ENCODE data around the gene OXCT2.
"Not testable (repeated sequence)": the region's sequence is repeated elsewhere in the genome, so short reads cannot be mapped to it uniquely, and the experiment has no call there.

OXCT2 gene

DNA sequence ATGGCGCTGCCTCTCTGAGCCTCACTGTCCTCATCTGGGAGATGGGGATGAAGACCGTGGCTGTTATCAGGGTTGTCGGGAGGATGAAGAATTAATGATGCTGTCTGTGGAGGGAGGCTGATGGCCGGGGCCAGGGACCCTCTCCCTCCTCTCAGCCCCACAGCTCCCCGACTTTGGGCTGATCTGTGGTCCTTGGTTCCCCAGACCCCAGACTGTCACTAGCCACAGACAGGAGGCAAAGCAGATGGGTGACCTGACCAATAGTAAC lies 15.9 kb upstream of the OXCT2 start:
- DNase-seq = not testable (repeated sequence)

DNA sequence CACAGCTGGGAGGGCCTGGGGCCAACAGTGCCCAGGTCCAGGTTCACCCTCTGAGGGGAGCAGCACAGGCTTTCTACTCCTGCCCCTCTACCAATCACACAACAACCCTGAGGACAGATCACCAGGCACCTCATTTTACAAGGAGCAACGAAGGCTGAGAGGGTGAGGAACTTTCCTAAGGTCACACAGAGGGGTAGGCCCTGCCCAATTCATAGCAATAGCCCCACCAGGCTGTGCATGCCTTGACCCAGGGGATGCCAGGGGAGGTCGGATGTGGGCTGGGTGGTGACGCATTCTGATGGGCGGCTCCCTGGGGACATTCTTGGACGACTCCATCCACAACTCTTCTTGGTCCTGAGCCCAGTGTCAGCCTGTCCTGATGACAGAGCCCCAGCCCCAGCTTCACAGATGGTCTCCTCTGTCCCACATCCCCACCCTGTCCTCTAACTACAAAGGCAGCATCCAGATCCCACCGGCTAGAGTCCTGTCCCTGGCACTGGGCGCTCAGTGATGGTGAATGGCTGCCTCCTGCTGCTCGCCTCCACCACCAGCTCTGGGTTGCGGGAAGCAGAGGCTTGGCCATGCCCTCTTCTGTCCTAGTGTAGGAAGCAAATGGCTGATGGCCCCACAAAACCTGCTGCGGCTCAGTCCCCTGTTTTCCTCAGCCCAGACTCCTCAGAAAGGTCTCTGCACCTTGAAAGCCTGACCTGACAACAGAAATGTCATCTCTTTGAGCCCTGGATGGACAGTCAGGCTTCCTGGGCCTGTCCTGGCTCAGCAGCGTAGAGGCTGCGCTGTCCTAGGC lies 15.4 kb upstream of the OXCT2 start:
- not testable (repeated sequence) for DNase-seq

DNA sequence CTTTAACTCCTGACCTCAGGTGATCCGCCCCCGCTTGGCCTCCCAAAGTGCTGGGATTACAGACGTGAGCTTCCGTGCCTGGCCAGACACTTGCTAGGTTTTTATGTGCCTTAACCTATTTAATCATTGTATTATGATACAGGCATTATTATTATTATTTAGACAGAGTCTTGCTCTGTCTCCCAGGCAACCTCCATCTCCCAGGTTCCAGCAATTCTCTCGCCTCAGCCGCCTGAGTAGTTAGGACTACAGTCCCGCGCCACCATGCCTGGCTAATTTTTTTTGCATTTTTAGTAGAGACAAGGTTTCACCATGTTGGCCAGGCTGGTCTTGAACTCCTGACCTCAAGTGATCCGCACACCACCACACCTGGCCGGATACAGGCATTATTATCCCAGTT lies 11.5 kb upstream of the OXCT2 start:
- not testable (repeated sequence) for DNase-seq

DNA sequence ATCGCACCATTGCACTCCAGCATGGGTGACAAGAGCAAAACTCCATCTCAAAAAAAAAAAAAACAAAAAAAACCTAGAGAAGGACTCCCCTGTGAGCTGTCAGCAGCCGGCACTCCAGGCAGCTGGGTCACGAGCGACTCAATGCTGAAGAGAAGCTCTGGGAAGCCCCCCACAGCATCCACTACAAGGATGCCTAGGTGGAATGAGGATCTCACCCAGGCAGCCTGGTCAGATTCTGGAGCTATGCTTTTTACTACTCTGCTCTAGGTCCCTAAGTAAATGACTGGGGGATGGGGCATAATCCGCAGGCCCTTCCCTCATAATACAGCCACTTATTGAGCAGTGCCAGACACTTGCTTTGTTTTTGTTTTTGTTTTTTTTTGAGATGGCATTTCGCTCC lies 11.0 kb upstream of the OXCT2 start:
- no peak for DNase-seq

DNA sequence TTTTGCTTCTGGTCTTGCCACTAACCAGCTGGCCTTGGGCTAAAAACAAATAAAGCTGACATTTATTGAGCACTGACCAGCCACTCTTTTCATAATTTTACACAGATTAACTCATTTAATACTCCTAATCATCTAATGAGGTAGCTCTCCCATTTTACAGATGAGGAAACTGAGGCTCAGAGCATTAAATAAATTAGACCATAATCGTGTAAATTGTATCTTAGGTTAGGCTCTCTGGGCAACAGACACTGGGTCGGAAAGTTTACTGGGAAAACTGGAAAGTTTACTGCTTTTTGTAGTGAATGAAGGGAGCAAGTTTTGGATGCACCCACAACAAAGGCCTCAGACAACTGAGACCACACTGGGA lies 10.2 kb upstream of the OXCT2 start:
- DNase-seq = no peak

DNA sequence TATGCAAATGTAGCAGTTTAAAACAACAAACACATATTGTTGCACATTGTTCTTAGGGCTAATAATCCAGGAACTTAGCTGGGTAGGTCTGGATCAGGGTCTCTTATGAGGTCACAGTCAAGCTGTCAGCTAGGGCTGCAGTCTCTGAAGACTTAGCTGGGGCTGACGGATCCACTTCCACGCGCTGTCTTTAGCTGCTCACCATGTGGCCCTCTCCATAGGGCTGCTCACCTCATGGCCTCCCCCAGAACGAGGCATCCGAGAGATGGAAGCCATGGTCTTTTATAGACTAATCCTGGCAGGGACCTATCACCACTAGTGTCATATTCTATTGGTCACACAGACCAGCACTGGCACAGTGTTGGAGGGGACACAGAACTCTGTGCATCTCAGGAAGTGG lies 8.7 kb upstream of the OXCT2 start:
- no peak for DNase-seq

DNA sequence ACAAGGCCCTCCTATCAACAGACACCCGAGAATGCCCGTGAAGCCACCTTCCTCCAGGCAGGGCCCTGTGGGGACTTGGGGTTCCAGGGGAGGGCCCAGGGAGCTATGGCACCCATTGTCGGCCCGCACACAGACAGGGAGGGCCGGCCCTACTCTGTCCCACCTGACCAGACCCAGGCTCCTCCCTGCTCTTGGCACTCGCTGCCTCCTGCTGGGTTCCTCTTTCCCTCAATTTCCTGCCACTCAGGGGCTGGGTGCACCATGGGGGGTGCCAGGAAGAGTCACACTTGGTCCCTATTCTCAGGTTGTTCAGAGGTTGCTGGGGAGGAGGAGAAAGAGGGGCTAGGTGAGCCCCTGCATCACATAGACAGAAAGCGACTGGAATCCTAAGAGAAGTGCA lies 8.0 kb upstream of the OXCT2 start:
- no peak for DNase-seq

DNA sequence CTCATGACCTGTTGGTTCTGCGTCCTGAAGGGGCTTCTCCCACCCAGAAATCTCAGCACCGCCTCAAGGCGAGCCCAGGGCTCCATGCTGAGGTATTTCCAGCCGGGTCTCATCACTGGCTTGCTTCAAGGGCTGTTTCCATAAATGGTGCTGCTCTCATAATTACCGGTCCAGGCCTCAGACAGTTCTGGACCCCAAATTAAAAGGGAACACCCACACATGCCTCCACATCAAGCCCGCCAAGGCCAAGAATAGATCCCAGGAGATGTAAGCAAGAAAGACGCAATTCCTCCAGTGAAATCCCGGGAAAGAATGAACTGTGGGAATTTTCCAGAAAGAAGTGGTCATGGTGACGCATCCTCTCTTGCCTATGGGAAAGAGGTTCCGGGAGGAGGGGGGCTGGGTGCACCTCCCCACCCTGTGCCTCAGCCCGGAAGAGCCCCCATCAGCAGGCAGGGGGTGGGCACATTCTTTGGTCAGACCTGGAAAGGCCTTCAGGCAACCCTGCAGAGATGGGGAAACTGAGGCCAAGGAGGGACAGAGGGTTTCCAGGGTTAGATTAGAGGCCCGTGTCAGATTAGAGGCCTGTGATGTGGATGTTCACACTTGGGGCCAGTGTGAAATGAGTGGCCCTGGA lies 7.4 kb upstream of the OXCT2 start:
- not testable (repeated sequence) for DNase-seq

DNA sequence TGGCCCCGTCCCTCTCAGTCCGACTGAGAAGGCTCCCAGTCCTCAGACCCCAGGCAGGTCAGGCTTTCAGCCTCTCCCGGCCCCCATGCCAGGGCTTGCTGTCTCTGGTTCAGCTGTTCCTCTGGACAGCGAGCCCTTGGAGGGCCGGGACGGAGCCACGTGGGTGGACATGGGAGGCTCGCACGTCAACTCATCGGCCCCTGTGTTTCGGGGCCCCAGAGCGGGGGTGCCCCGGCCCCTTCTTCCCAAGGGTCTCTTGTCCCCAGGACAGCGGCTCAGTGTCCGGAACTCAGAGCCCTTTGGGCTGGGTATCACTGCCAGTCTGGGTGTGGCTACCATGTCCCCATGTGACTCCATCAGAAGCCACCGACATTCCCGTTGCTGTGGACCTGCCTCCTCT lies 6.7 kb upstream of the OXCT2 start:
- DNase-seq = not testable (repeated sequence)

DNA sequence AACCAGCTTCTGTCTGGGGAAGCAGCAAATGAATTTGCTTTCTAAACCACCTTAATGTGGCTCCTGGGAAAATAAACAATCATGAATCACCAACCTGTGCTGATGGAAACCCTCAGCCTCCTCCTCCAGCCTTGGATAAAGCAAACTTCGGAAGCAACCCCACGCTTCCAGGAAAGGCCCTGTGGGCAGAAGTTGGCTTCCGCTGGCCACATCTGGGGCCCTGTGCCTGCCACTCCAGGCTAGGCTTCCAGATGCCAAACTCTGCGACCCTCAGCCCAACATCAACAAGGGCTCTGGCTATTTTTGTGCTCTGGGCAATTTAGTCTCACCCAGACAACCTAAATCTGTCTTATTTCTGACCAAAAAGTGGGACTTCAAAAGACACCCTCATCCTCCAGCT lies 6.2 kb upstream of the OXCT2 start:
- peak; percentile 50 for DNase-seq

DNA sequence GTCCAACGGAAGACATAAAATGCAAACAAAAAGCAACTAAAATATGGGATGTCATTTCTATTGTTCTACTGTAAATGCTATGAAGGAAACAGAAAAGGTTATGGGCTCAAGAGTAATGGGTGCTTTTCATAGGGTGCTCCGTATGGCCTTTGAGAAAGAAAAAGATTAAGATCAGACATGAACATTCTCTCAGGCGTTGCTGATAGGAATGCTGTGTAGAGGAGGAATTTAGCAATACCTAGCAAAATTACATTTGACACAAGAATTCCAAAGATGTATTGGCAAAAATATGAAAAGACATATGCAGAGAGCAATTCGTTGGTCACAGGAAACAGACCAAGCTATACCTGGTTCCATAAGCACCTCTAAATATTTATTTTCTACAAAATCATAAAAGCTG lies 5.7 kb upstream of the OXCT2 start:
- no peak for DNase-seq

DNA sequence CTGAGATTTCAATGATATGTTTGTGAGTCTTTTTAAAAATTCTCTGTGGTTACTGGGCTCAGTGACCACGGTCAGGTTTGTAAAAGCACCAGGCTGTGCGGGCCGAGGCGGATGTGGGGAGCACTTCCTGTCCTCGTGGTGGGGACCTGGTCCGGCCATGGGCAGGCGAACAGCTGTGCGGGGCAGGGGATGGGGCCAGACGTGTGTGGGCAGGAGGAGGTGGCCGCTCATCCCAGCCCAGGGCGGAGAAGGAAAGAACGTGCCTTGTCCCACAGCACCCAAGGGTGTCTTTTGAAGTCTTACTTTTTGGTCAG lies 5.2 kb upstream of the OXCT2 start:
- peak; percentile 64 for DNase-seq

DNA sequence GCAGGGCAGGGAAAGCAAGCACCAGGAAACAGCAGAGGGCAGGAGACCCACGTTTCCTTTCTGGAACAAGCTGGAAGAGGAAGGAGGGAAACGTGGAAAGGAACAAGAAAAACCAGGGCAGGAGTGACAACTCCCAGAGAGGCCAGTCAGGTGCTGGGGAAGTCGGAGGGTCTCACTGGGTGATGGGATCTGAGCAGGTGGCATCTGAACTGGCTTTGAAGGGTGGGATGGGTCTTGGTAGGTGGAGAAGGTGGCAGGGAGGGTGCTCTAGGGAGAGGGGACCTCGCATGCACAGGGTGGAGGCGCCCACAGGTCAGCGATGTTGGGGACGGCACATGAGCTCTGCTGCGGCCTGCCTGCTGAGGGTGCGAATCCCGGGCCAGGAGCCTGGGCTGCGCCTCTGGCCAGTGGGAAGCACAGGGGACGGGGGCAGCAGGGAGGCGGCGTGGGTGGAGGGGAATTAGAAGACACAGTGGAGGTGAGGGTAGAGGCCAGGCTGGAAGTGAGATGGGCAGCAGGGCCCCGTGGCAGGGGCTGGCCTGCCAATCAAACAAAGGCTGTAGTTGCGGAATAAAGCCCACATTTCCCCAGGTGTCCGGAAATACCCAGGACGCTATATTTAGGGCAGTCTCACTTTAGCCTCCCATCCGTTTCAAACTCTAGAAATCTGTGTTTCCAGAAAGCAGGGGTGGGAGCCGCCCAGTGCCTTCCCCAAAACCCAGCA lies 4.7 kb upstream of the OXCT2 start:
- DNase-seq = not testable (repeated sequence)

DNA sequence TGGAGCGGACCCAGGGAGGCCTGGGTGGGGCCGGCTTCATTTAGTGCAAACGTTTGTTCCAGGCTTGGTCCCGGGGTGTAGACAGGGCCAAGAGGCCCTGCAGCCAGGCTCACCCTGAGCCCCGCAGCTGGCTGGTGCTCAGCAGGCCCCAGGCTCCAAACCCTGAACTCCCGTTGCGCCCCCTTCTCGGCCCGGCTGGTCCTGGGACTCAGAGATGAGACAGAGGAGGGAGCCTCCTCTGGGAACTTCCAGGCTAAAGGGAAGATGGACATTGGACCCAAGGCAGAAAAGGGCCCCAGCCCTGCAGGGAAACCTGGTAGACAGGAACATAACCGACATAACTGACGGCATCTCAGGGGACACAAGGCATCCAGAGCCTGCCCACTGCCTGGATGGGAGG lies 4.0 kb upstream of the OXCT2 start:
- peak; percentile 6 for DNase-seq

DNA sequence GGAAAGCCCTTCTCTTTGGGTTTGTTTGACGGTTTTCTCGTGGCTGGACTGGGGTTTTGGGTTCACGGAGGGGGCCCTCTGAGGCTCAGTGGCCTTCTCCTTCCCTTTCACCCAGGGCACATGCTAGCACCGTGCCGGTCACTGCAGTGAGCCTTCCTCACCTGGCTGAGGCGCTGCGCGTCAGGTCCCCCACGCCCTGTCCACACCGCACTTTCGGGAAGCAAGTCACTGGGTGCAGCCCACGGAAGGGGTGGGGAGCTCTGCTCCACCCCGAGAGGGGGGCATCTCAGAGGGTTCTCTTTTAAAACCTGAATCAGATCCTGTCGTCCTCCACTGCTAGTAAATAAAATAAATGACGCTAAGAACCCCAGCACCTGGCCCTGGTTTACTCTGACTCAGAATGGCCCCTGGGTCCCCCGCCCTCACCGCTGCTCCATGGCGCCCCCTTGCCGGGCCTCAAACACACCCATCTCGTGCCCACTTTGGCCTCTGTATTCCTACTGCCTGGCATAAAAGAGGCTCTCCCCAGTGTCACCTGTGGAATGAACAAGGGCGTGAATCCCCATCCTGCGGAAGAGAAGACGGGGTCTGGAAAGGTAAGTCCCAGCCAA lies 2.3 kb upstream of the OXCT2 start:
- DNase-seq = not testable (repeated sequence)

DNA sequence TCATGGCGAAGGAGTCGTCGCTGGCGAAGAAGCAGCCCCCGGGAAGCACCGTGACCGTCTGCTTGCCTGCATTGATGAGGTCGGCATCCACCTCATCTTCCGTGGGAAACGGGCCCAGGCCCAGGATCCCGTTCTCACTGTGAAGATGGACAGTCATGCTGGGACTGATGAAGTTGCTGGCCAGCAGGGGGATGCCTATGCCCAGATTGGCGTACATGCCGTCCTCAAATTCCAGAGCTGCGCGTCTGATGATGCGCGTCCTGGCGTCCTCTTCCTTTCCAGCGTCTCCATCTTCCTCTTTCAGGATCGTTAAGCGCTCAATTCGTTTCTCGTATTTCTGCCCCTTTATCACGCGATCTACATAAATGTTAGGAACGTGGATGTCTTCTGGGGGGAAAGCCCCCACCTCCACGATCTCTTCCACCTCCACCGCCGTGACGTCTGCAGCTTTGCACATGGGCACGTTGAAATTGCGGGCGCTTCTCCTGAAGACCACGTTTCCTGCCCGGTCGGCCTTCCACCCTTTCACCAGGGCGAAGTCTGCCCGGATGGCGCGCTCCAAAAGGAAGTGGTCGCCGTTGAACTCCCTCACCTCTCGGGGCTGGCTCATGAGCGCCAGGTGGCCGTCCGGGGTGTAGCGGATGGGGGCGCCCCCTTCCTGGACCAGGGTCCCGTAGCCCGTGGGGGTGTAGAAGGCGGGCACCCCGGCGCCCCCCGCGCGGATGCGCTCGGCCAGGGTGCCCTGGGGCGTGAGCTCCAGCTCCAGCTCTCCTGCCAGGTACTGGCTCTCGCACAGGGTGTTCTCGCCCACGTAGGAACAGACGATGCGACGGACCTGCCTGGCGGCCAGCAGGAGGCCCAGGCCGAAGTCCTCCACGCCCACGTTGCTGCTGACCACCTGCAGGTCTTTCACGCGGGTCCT lies 787 bp downstream of the OXCT2 start:
- not testable (repeated sequence) for DNase-seq

DNA sequence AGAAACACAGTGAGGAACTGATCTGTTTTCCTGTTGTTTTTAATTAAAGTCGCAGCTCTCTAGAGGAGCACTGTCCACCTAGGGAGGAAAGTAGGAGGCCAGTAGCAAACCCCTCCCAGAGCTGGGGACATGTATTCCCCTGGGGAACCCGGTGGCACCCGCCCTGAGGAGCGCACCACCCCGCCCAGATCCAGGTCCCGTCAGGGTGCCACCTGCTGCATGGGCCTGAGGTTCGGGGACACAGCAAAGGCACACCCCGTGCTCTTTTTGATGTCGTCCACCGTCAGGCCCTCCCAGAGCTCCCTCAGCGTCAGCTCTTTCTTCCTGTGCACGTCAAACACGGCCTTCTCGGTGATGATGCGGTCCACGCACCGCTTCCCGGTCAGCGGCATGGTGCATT lies 1.6 kb downstream of the OXCT2 start:
- DNase-seq = not testable (repeated sequence)

DNA sequence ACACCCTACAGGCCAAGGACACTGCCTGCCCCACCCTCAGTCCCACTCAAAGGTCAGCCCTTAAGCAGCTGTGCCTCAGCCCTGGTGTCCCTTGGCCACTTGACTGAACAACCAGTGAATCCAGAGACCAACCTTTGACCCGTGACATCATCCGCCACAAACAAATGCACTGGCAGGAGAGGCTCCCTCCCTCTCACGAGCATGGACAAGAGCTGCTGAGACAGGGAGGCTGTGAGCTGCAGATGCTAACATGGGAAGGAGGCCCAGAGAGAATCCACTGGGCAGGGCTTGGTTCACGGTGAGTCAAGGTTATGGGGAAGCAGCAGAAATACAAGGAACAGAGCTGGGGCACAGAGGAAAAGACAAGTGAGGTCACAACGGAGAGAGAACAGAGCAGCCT lies 4.7 kb downstream of the OXCT2 start:
- not testable (repeated sequence) for DNase-seq

DNA sequence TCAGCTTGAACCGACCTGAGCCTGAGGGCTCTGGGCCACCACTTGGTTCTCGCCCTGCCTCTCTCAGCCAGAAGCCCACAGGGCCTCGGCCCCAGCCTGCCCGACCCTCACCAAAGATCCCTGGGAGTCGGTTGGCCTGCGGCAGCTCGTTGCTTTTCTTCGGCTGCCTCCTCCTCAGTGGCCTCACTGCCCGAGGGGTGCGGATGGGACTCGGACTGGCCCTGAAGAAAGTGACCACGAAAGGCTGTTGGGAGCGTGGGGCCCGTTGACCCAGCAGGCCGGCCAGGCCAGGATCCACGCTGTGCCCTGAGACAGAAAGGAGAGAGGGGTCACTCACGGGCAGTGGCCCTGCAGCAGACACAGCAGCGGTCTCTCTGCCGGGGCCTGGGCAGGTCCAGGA lies 6.6 kb downstream of the OXCT2 start:
- not testable (repeated sequence) for DNase-seq

DNA sequence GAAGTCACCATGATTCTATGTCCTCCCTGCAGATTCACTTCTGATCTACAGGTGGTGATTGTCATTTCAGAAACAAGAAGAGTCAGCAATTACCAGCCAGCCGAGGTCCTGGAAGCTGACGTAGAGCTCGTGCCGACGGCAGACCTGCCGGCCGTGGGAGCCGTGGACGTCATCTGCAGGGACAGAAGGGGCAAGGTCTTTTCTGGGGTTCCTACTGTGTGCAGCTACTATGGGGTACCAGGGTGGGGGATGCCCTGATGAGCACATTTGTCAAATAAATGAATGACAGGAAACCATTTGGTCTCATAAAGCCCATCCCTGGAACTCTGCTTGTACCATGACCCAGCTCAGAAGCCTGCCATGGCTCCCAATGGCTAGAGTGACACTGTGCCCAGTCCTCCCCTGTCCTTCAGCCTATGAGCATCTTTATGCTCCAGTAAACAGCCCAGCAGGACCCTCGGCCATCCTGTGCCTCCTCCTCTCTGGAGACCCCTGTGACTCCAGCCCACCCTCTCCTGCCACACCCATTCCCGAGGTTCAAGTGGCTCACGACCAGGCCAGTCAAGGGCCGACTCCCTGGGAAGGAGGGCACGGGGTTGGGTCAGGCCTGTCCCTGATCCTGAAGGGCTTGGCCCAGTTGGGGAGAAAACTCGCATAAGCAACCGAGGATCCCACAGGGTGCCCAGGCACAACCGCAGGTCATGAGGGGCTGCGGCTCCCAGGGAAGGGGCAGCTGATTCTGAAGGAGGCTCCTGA lies 7.4 kb downstream of the OXCT2 start:
- not testable (repeated sequence) for DNase-seq

DNA sequence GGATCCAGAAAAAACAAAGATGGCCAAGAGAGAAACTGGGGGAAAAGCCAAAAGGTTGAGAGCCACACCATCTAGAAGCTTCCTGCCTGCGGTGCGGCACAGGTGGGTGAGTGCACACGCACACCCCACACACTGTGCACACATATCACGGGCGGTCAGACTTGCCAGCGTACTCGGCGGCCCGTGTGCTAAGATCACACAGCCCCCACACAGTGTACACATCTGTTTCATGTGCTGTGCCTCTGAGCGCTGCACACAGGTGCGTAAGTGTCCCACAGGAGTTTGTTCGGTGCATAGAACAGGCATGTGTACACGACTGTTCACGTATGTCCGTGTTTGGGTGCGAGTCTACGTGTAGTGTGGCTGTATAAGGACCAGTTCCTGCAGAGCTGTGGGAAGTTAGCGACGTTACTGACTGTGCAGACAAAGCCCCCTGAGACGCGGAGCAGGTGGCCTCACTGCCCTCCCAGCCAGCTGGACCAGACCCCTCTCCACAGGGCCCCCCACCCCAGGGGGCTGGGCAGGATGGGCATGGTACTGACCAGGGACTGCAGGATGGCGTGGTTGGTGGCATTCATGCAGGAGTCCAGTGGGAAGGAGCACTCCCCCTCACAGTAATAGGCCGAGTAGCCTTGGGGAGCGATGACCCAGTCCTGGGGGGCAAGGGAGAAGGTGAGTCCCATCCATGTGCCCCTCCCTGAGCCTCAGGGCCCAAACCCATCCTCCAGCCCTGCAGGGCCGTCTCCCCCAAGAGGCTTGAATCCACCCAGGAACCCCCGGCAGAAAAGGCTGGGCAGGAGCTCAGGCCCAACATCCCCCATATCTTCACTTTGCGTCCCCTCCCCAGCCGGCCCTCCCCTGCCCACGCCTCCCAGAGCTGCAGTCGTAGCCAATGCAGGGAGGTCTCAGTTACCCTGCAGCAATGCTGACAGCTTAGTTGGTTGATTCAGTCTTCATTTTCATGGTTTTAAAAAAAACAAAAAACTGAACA lies 8.3 kb downstream of the OXCT2 start:
- no peak for DNase-seq

Measured in femur (tissue), 1 donor.